ENCODE data around the gene ZNF408.

GRCh38 chr11:46705070-46705688, 4.3 kb downstream of the ZNF408 start:
- no peak for TF ChIP-seq PATZ1 (CRISPR knock-in tag; IDR thresholded peaks at IDR 0.05; ENCODE audit: borderline replicate concordance)
- TF ChIP-seq GLIS3 (CRISPR knock-in tag; IDR thresholded peaks at IDR 0.05): no peak
- no peak for TF ChIP-seq RARB (CRISPR knock-in tag; IDR thresholded peaks at IDR 0.05)
- no peak for TF ChIP-seq SNAI2 (CRISPR knock-in tag; IDR thresholded peaks at IDR 0.05)
- no peak for TF ChIP-seq OSR1 (CRISPR knock-in tag; IDR thresholded peaks at IDR 0.05)
- TF ChIP-seq TOX (CRISPR knock-in tag; IDR thresholded peaks at IDR 0.05; ENCODE audit: borderline replicate concordance): no peak
- no peak for TF ChIP-seq CREB5 (CRISPR knock-in tag; IDR thresholded peaks at IDR 0.05; ENCODE audit: low read depth)
- TF ChIP-seq ISL1 (CRISPR knock-in tag; IDR thresholded peaks at IDR 0.05): no peak
- no peak for TF ChIP-seq POU6F1 (CRISPR knock-in tag; IDR thresholded peaks at IDR 0.05; ENCODE audit: borderline replicate concordance, low read depth)
- TF ChIP-seq TSHZ2 (CRISPR knock-in tag; IDR thresholded peaks at IDR 0.05): no peak
- TF ChIP-seq ZFP3 (CRISPR knock-in tag; IDR thresholded peaks at IDR 0.05): no peak
- no peak for TF ChIP-seq ESRRG (CRISPR knock-in tag; IDR thresholded peaks at IDR 0.05)

All from SK-N-SH treated with all-trans-retinoic acid at 6 μM for 48 hours (cell line).